Glutamatergic neuron (in vitro differentiated cells): ENCODE results near the gene FAIM2. TPM values are rescaled to one million over a fixed set of nuclear protein-coding genes. Genes with fewer than 3 reads are reported as not detected.
"Not testable (repeated sequence)": the region's sequence is repeated elsewhere in the genome, so short reads cannot be mapped to it uniquely, and the experiment has no call there.

Source experiments
- DNase-seq: peaks from one replicate; pipeline ENCODE4 v3.0.0; 2022
- H3K27ac Mint-ChIP-seq: one replicate; pipeline ENCODE4 v1.8.0; 2020; ENCODE audit warnings: mild to moderate bottlenecking, mixed read lengths, inconsistent platforms; ENCODE audit not compliant: unreplicated experiment
- H3K27me3 Mint-ChIP-seq: one replicate; pipeline ENCODE4 v1.8.0; 2020; ENCODE audit warnings: mild to moderate bottlenecking, moderate library complexity, mixed read lengths, inconsistent platforms; ENCODE audit not compliant: unreplicated experiment
- H3K36me3 Mint-ChIP-seq: one replicate; pipeline ENCODE4 v1.8.0; 2020; ENCODE audit warnings: mild to moderate bottlenecking, mixed read lengths, inconsistent platforms; ENCODE audit not compliant: unreplicated experiment
- H3K4me1 Mint-ChIP-seq: one replicate; pipeline ENCODE4 v1.8.0; 2020; ENCODE audit warnings: mild to moderate bottlenecking, low read depth, mixed read lengths, inconsistent platforms; ENCODE audit not compliant: unreplicated experiment
- H3K4me3 Mint-ChIP-seq: one replicate; pipeline ENCODE4 v1.8.0; 2020; ENCODE audit warnings: mild to moderate bottlenecking, mixed read lengths, inconsistent platforms; ENCODE audit not compliant: unreplicated experiment
- H3K9me3 Mint-ChIP-seq: one replicate; pipeline ENCODE4 v1.8.0; 2020; ENCODE audit warnings: mild to moderate bottlenecking, moderate library complexity, mixed read lengths, inconsistent platforms; ENCODE audit not compliant: unreplicated experiment
- CTCF ChIP-seq: fragments of 200-600 bp; sonication (generic); IDR thresholded peaks from one replicate; pipeline ENCODE4 v1.5.0; 2021; ENCODE audit not compliant: partially characterized antibody, unreplicated experiment
- total RNA-seq: library from RNA; stranded (reverse); fragmentation: NEBNext Ultra II Directional; extraction: Animal tissue kit (Norgen Biotek cat#: 25700); gene quantifications from one replicate; pipeline ENCODE4 v1.2.1, GENCODE V29; 2021; ENCODE audit not compliant: unreplicated experiment

FAIM2 gene
- total RNA-seq, 1 donor from 2014 or later, result 3.5 TPM

DNA sequence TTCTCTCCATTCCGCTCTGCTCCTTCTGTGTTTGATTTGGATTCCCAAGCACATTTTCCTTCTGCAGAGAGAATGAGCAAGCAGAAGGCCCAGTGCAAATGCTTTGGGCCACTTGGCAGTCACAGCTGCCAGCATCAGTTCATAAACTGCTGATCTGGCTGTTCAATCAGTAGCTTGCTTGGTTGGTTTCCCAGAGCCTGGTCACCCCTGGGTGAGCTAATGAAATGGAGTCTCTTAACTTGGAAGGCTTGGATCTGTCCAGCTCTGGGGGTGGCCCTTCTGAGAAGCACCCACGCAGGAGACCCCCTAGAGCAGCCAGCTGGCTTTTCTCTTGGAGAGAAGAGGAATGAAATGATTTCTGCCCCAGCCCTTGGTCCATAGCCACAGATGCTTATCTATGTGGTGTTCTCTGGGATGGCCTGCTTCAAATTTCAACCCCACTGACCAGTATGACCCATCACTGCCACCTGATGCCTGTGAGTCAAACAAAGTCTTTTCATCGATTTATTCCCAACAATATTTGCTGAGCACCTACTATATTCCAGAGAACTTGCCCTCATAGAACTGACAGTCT, 30.3 kb downstream of the FAIM2 start:
- no peak for DNase-seq
- H3K9me3 Mint-ChIP-seq, result peaks cover 12% of the 10 kb centered on the region

DNA sequence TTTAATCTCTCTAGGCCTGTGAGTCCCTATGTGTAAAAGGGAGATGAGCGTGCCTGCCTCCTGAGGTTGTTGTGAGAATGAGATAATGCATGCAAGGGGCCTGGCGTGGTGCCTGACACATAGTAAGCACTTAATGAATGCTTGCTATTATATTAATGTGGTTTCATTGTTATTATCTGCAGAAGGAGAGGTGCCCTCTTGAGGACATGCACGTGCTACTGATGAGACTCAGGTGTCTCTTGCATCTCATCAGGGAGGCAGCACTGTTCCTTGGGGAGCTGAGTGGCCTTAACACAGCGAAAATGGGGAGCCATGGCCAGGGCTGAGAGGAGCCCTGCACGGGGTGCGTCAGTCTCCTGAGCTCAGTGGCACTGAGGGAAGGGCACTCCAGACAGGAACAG, 30.9 kb downstream of the FAIM2 start:
- Mint-ChIP-seq H3K27me3 (peaks cover 7% of the 10 kb centered on the region), H3K27ac (no peak overlapping the region), H3K4me3 (no peak overlapping the region), H3K9me3 (peaks cover 8% of the 10 kb centered on the region), H3K4me1 (peaks cover 21% of the 10 kb centered on the region), H3K36me3 (no peaks in the 10 kb centered on the region)
- TF ChIP-seq CTCF, result no peak
- no peak for DNase-seq

More for the DNA sequence above, 30.3 kb downstream of the FAIM2 start:
- no peak for TF ChIP-seq CTCF
- H3K4me1 Mint-ChIP-seq, result peaks cover 18% of the 10 kb centered on the region
- H3K27ac Mint-ChIP-seq, result no peak overlapping the region
- no peaks in the 10 kb centered on the region for H3K36me3 Mint-ChIP-seq
- peaks cover 11% of the 10 kb centered on the region for H3K27me3 Mint-ChIP-seq
- no peak overlapping the region for H3K4me3 Mint-ChIP-seq

GRCh38 chr12:49872381-49872780, 31.3 kb downstream of the FAIM2 start:
- DNase-seq, result no peak
- Mint-ChIP-seq H3K36me3 (no peaks in the 10 kb centered on the region), H3K4me1 (peaks cover 22% of the 10 kb centered on the region), H3K4me3 (no peak overlapping the region), H3K9me3 (peaks cover 4% of the 10 kb centered on the region), H3K27me3 (peaks cover 10% of the 10 kb centered on the region), H3K27ac (no peak overlapping the region)
- no peak for TF ChIP-seq CTCF

GRCh38 chr12:49871811-49872251, 31.9 kb downstream of the FAIM2 start:
- DNase-seq, H3K27me3 Mint-ChIP-seq, H3K4me3 Mint-ChIP-seq, H3K36me3 Mint-ChIP-seq, H3K9me3 Mint-ChIP-seq: not testable (repeated sequence)
- Mint-ChIP-seq H3K4me1 (peaks cover 22% of the 10 kb centered on the region), H3K27ac (peak overlapping the region; percentile 73)

DNA sequence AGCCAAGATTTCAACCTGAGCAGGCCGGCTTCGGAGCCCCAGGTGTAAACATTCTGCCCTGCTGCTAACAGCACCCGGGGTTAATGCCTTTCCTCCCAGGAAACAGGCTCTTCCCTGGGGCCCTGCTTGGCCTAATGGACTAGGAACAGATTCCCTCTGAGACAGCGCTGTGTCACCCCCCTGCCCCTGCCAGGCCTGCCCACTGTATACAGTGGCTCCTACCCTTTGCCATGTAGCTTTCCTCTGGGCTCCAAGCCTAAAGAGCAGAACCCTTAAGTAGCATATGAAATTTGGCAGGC, 32.5 kb downstream of the FAIM2 start:
- Mint-ChIP-seq H3K4me3 (no peak overlapping the region), H3K4me1 (peaks cover 25% of the 10 kb centered on the region), H3K27ac (no peak overlapping the region), H3K27me3 (peaks cover 10% of the 10 kb centered on the region), H3K9me3 (peaks cover 3% of the 10 kb centered on the region), H3K36me3 (no peaks in the 10 kb centered on the region)
- DNase-seq, result no peak
- no peak for TF ChIP-seq CTCF
